NCI-H1417 treated with DMSO at 0.1 percent for 48 hours (cell line): ENCODE data around the gene GNG2.
"Not testable (repeated sequence)": the region's sequence is repeated elsewhere in the genome, so short reads cannot be mapped to it uniquely, and the experiment has no call there.

Experiments used
- DNase-seq: peaks from one replicate; lab custom pipeline; 2025; lab: John Stamatoyannopoulos, UW

GNG2 gene

GRCh38 chr14:51894250-51894649 is 33.8 kb downstream of the GNG2 start:
- no peak for DNase-seq

GRCh38 chr14:51895375-51895774 is 35.0 kb downstream of the GNG2 start:
- DNase-seq: no peak

GRCh38 chr14:51897791-51898355 is 37.5 kb downstream of the GNG2 start:
- DNase-seq: no peak

- no peak for DNase-seq
Measured at GRCh38 chr14:51901475-51902024, 41.1 kb downstream of the GNG2 start.

- DNase-seq: not testable (repeated sequence)
Measured at GRCh38 chr14:51905656-51906121, 45.3 kb downstream of the GNG2 start.

GRCh38 chr14:51908086-51908485 is 47.7 kb downstream of the GNG2 start:
- DNase-seq: no peak

GRCh38 chr14:51912112-51912786 is 51.8 kb downstream of the GNG2 start:
- DNase-seq: no peak

- DNase-seq: no peak
Measured at GRCh38 chr14:51914310-51914709, 53.9 kb downstream of the GNG2 start.

GRCh38 chr14:51917193-51917592 is 56.8 kb downstream of the GNG2 start:
- no peak for DNase-seq

- DNase-seq: no peak
Measured at GRCh38 chr14:51921026-51921425, 60.6 kb downstream of the GNG2 start.

- no peak for DNase-seq
Measured at GRCh38 chr14:51922624-51923023, 62.2 kb downstream of the GNG2 start.

GRCh38 chr14:51924600-51924999 is 64.2 kb downstream of the GNG2 start:
- DNase-seq: no peak

GRCh38 chr14:51925980-51926379 is 65.6 kb downstream of the GNG2 start:
- DNase-seq: no peak

GRCh38 chr14:51926449-51926848 is 66.0 kb downstream of the GNG2 start:
- no peak for DNase-seq

GRCh38 chr14:51928568-51928967 is 68.2 kb downstream of the GNG2 start:
- no peak for DNase-seq

- no peak for DNase-seq
Measured at GRCh38 chr14:51929166-51929565, 68.8 kb downstream of the GNG2 start.

GRCh38 chr14:51929910-51930682 is 69.7 kb downstream of the GNG2 start:
- DNase-seq: no peak

GRCh38 chr14:51931308-51931707 is 70.9 kb downstream of the GNG2 start:
- no peak for DNase-seq

- DNase-seq: no peak
Measured at GRCh38 chr14:51933191-51933590, 72.8 kb downstream of the GNG2 start.

GRCh38 chr14:51938137-51938536 is 77.7 kb downstream of the GNG2 start:
- DNase-seq: no peak

- no peak for DNase-seq
Measured at GRCh38 chr14:51938821-51939220, 78.4 kb downstream of the GNG2 start.

- DNase-seq: no peak
Measured at GRCh38 chr14:51939226-51939625, 78.8 kb downstream of the GNG2 start.

GRCh38 chr14:51939755-51940301 is 79.4 kb downstream of the GNG2 start:
- no peak for DNase-seq
